Fibroblast of villous mesenchyme (primary cell): ENCODE data around the gene TMEM167A. TPM values are rescaled to one million over a fixed set of nuclear protein-coding genes. Genes with fewer than 3 reads are reported as not detected.

Source experiments
- DNase-seq: peaks from one replicate; pipeline ENCODE4 v3.0.0-alpha.2; 2010; ENCODE audit warnings: low read depth
- H3K4me3 ChIP-seq: 2 replicates; pipeline ENCODE4 v1.5.1; 2011; ENCODE audit warnings: low read depth, mild to moderate bottlenecking, low read length
- total RNA-seq: library from RNA; depleted of rRNA; stranded (reverse); fragments of >200 nt; gene quantifications from 2 replicates; pipeline ENCODE4 v1.2.3, GENCODE V29; 2012
- TF ChIP-seq, protein P1 (sequence below): IDR thresholded peaks from 2 replicates; pipeline ENCODE4 v1.5.1; 2012; ENCODE audit warnings: low read depth, mild to moderate bottlenecking, low read length; ENCODE audit not compliant: insufficient read depth

Gene TMEM167A
- total RNA-seq, 1 donor = 91.1 TPM

GRCh38 chr5:83029912-83030311 is 47.3 kb downstream of the TMEM167A start:
- DNase-seq = peak; percentile 11
- TF ChIP-seq, protein P1, sequence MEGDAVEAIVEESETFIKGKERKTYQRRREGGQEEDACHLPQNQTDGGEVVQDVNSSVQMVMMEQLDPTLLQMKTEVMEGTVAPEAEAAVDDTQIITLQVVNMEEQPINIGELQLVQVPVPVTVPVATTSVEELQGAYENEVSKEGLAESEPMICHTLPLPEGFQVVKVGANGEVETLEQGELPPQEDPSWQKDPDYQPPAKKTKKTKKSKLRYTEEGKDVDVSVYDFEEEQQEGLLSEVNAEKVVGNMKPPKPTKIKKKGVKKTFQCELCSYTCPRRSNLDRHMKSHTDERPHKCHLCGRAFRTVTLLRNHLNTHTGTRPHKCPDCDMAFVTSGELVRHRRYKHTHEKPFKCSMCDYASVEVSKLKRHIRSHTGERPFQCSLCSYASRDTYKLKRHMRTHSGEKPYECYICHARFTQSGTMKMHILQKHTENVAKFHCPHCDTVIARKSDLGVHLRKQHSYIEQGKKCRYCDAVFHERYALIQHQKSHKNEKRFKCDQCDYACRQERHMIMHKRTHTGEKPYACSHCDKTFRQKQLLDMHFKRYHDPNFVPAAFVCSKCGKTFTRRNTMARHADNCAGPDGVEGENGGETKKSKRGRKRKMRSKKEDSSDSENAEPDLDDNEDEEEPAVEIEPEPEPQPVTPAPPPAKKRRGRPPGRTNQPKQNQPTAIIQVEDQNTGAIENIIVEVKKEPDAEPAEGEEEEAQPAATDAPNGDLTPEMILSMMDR = no peak
- H3K4me3 ChIP-seq = no peak overlapping the region

GRCh38 chr5:83026930-83027687 is 50.1 kb downstream of the TMEM167A start:
- DNase-seq = peak; percentile 8
- H3K4me3 ChIP-seq = no peak overlapping the region
- TF ChIP-seq, protein P1 = no peak

- H3K4me3 ChIP-seq = no peak overlapping the region
- DNase-seq = no peak
- TF ChIP-seq, protein P1 = no peak
Measured at GRCh38 chr5:83026516-83026915, 50.7 kb downstream of the TMEM167A start.

GRCh38 chr5:83025690-83026478 is 51.3 kb downstream of the TMEM167A start:
- no peak overlapping the region for H3K4me3 ChIP-seq
- TF ChIP-seq, protein P1 = no peak
- DNase-seq = no peak

GRCh38 chr5:83022334-83022733 is 54.9 kb downstream of the TMEM167A start:
- DNase-seq = no peak
- TF ChIP-seq, protein P1 = no peak
- no peak overlapping the region for H3K4me3 ChIP-seq

DNA sequence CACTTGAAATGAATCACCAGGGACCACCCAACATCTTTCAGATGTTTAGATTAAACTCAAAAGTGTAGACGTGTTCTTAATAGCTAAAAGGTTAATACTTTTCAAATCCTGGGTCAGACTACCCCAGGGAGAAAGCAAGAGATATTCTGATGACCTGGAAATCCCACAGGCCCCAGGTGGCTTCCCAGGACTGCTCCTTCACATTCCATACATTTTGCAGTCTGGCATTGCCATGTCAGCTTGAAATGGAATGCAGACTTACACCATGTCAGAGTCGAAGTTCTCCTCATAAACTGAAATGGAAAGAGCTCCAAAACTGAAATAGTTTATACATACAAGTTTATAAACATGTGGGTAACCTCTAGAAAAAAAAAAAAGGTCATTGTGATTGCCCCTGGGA is 61.5 kb downstream of the TMEM167A start:
- DNase-seq = no peak
- TF ChIP-seq, protein P1 = no peak
- H3K4me3 ChIP-seq = no peak overlapping the region
